ENCODE results near the gene ARGLU1.

ARGLU1 gene

DNA sequence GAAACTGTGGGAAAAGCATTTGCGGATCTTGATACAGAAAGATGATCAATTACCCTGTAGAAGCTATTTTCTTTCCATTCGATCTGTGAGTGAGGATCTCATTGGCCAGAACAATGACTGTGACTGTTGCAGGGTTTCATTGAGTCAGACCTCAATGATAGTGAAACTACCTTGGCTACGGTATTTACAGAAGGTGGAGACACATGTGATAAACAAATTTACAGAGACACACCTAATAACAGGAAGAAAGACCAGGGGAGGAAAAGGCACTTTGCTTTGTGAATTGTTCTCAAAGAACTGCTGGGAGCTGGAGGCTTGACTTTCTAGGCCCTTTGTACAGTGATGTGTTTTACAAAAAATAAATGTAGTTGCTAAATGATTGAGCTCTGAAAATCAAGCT lies 19.9 kb upstream of the ARGLU1 start:
- no peaks in the 10 kb centered on the region for H3K79me2 ChIP-seq (ENCODE audit: control insufficient read depth, insufficient read depth, low read length, unreplicated experiment)
- H3K27ac ChIP-seq (ENCODE audit: low read depth, low read length): no peak overlapping the region
- no peak overlapping the region for H2AFZ ChIP-seq (ENCODE audit: low read length, unreplicated experiment)
- no peaks in the 10 kb centered on the region for H3K27me3 ChIP-seq (ENCODE audit: insufficient read depth, low read length)
- no peaks in the 10 kb centered on the region for H3K4me1 ChIP-seq (ENCODE audit: control insufficient read depth, insufficient read depth, low read length, unreplicated experiment)
- no peak overlapping the region for H3K4me3 ChIP-seq (ENCODE audit: low read depth, low read length)
- H3K36me3 ChIP-seq (ENCODE audit: insufficient read depth, low read length): no peaks in the 10 kb centered on the region

DNA sequence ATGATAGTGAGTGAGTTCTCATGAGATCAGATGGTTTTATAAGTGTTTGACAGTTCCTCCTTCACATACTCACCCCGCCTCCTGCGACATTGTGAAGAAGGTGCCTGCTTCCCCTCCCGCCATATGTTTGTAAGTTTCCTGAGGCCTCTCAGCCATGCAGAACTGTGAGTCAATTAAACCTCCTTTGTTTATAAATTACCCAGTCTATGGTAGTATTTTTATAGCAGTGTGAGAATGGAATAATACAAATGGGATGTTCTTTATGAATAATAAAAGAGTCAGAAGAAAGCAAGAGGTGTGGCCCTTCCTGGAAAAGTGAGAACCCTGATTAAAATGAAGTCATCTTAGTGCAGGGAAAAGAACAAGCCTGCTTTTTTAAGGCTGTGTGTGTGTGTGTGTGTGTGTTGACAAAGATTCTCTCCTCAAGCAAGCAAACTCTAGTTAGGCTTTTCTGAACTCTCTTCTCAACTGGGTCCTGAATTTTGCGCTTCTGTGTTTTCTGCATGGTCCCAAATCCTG lies 18.8 kb upstream of the ARGLU1 start:
- no peaks in the 10 kb centered on the region for H3K4me1 ChIP-seq (ENCODE audit: control insufficient read depth, insufficient read depth, low read length, unreplicated experiment)
- no peak overlapping the region for H2AFZ ChIP-seq (ENCODE audit: low read length, unreplicated experiment)
- H3K27ac ChIP-seq (ENCODE audit: low read depth, low read length): no peak overlapping the region
- H3K27me3 ChIP-seq (ENCODE audit: insufficient read depth, low read length): no peaks in the 10 kb centered on the region
- H3K36me3 ChIP-seq (ENCODE audit: insufficient read depth, low read length): no peaks in the 10 kb centered on the region
- no peaks in the 10 kb centered on the region for H3K79me2 ChIP-seq (ENCODE audit: control insufficient read depth, insufficient read depth, low read length, unreplicated experiment)
- no peak overlapping the region for H3K4me3 ChIP-seq (ENCODE audit: low read depth, low read length)

DNA sequence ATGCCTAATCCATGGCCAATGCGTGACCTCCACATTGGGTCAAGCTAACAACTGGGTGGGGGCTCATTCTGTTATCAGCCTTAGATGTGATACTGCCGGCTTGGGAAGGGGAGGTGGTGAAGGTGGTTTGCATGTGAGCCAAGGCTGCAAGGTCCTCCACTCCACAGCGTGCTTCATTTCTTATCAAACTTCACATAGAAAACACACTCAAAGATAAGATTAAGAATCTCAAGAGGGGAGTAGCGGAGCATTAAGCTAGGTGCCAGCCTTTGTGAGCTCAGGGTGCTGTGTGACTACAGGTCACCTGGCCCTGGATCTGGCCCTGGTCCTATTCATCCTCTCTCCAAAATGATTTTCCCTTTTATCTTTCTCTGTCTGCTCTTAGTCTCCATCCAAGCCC lies 13.3 kb upstream of the ARGLU1 start:
- H3K27me3 ChIP-seq (ENCODE audit: insufficient read depth, low read length): no peaks in the 10 kb centered on the region; the same call in 1 of the 2 replicates
- H3K27ac ChIP-seq (ENCODE audit: low read depth, low read length): no peak overlapping the region
- no peak overlapping the region for H3K4me3 ChIP-seq (ENCODE audit: low read depth, low read length)
- no peaks in the 10 kb centered on the region for H3K36me3 ChIP-seq (ENCODE audit: insufficient read depth, low read length)
- H3K79me2 ChIP-seq (ENCODE audit: control insufficient read depth, insufficient read depth, low read length, unreplicated experiment): no peaks in the 10 kb centered on the region
- no peak overlapping the region for H2AFZ ChIP-seq (ENCODE audit: low read length, unreplicated experiment)
- H3K4me1 ChIP-seq (ENCODE audit: control insufficient read depth, insufficient read depth, low read length, unreplicated experiment): no peaks in the 10 kb centered on the region

DNA sequence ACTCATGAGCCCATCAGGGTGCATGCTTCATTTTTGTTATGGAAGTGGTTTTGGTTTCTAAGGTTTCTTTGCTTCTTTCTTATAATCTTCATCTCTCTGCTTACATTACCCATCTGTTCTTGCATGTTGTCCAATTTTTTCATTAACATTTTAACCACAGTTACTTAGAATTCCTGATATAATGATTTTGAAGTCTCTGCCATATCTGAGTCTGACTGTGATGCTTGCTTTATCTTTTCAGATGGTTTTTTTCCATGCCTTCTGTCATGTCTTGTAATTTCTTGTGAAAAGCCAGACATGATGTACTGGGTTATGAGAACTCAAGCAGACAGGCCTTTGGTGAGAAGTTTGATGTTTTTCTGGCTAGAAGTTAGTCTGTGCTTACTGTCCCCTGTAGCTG lies 8.0 kb upstream of the ARGLU1 start:
- H3K4me3 ChIP-seq (ENCODE audit: low read depth, low read length): no peak overlapping the region
- peaks cover 6% of the 10 kb centered on the region for H3K4me1 ChIP-seq (ENCODE audit: control insufficient read depth, insufficient read depth, low read length, unreplicated experiment)
- no peaks in the 10 kb centered on the region for H3K27me3 ChIP-seq (ENCODE audit: insufficient read depth, low read length)
- no peaks in the 10 kb centered on the region for H3K36me3 ChIP-seq (ENCODE audit: insufficient read depth, low read length)
- H3K27ac ChIP-seq (ENCODE audit: low read depth, low read length): no peak overlapping the region
- no peak overlapping the region for H2AFZ ChIP-seq (ENCODE audit: low read length, unreplicated experiment)
- no peaks in the 10 kb centered on the region for H3K79me2 ChIP-seq (ENCODE audit: control insufficient read depth, insufficient read depth, low read length, unreplicated experiment)

DNA sequence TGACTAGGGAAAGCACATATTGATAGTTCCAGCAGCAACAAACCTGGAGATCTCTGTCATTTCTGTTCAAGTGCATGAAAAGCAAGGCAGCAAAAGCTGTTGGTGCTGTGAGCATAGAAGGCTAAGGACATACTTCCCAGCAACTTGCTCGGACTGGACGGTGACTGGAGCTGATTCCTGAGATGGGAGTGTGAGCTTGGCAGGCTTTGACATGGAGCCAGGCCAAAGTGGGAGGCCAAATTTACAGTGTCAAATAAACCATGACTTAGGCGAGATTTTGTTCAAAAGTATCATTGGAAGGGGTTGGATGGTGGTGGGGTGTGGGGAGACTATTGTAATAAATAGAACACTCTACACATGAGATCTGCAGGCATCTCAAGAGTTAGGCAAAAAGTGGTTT lies 5.9 kb upstream of the ARGLU1 start:
- H3K27ac ChIP-seq (ENCODE audit: low read depth, low read length): no peak overlapping the region
- H3K79me2 ChIP-seq (ENCODE audit: control insufficient read depth, insufficient read depth, low read length, unreplicated experiment): no peaks in the 10 kb centered on the region
- H3K27me3 ChIP-seq (ENCODE audit: insufficient read depth, low read length): no peaks in the 10 kb centered on the region
- H3K4me3 ChIP-seq (ENCODE audit: low read depth, low read length): peak overlapping the region; percentile 28; the same call in 1 of the 2 replicates
- no peak overlapping the region for H2AFZ ChIP-seq (ENCODE audit: low read length, unreplicated experiment)
- H3K36me3 ChIP-seq (ENCODE audit: insufficient read depth, low read length): no peaks in the 10 kb centered on the region
- H3K4me1 ChIP-seq (ENCODE audit: control insufficient read depth, insufficient read depth, low read length, unreplicated experiment): peaks cover 6% of the 10 kb centered on the region

DNA sequence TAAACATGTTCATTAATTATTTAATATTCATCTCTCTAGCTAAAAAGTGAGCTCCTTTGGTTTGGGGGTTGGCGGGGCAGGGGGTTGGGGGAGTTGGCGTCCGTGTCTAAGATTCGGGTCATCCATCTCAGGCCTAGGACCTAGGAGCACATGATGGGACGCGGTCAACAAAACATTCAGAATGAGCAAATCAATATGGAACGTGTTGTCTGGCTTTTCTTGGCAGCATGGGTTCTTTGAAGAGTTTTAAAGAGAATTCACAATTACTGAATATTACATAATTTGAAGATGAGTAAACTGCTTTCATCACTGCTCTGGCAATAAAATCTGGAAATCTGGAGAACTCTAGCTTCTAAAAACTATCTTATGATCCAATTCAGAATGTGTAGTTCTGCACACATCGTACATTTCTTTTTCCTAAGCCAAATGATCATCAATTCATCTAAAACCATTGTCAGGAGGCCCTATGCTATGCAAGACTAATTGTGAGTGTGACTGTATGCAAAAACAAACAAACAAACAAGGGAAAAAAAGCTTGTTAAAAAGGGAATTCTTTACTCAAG lies 5.4 kb upstream of the ARGLU1 start:
- Histone ChIP-seq H3K36me3 (ENCODE audit: insufficient read depth, low read length) (no peaks in the 10 kb centered on the region), H2AFZ (ENCODE audit: low read length, unreplicated experiment) (no peak overlapping the region), H3K27ac (ENCODE audit: low read depth, low read length) (no peak overlapping the region), H3K27me3 (ENCODE audit: insufficient read depth, low read length) (no peaks in the 10 kb centered on the region), H3K79me2 (ENCODE audit: control insufficient read depth, insufficient read depth, low read length, unreplicated experiment) (no peaks in the 10 kb centered on the region), H3K4me1 (ENCODE audit: control insufficient read depth, insufficient read depth, low read length, unreplicated experiment) (peaks cover 6% of the 10 kb centered on the region), H3K4me3 (ENCODE audit: low read depth, low read length) (peak overlapping the region; percentile 28; the same call in 1 of the 2 replicates)

DNA sequence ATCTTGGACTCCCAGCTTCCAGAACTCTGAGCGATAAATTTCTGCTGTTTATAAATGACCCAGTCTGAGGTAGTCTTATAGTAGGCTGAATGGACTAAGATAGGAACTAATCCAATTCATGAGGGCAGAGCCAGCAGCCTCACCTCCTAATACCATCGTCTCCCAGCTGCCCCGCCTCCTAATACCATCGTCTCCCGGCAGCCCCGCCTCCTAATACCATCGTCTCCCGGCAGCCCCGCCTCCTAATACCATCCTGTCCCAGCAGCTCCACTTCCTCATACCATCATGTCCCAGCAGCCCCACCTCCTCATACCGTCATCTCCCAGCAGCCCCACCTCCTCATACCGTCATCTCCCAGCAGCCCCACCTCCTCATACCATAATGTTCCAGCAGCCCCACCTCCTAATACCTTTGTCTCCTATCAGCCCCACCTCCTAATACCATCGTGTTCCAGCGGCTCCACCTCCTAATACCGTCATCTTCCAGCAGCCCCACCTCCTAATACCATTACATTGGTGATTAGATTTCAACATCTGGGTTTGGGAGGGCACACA lies 2.4 kb upstream of the ARGLU1 start:
- Histone ChIP-seq H3K27ac (ENCODE audit: low read depth, low read length) (no peak overlapping the region), H3K27me3 (ENCODE audit: insufficient read depth, low read length) (no peaks in the 10 kb centered on the region), H2AFZ (ENCODE audit: low read length, unreplicated experiment) (peak overlapping the region; percentile 4), H3K79me2 (ENCODE audit: control insufficient read depth, insufficient read depth, low read length, unreplicated experiment) (peaks cover 25% of the 10 kb centered on the region), H3K36me3 (ENCODE audit: insufficient read depth, low read length) (no peaks in the 10 kb centered on the region), H3K4me1 (ENCODE audit: control insufficient read depth, insufficient read depth, low read length, unreplicated experiment) (peaks cover 15% of the 10 kb centered on the region), H3K4me3 (ENCODE audit: low read depth, low read length) (no peak overlapping the region; the same call in 1 of the 2 replicates)

DNA sequence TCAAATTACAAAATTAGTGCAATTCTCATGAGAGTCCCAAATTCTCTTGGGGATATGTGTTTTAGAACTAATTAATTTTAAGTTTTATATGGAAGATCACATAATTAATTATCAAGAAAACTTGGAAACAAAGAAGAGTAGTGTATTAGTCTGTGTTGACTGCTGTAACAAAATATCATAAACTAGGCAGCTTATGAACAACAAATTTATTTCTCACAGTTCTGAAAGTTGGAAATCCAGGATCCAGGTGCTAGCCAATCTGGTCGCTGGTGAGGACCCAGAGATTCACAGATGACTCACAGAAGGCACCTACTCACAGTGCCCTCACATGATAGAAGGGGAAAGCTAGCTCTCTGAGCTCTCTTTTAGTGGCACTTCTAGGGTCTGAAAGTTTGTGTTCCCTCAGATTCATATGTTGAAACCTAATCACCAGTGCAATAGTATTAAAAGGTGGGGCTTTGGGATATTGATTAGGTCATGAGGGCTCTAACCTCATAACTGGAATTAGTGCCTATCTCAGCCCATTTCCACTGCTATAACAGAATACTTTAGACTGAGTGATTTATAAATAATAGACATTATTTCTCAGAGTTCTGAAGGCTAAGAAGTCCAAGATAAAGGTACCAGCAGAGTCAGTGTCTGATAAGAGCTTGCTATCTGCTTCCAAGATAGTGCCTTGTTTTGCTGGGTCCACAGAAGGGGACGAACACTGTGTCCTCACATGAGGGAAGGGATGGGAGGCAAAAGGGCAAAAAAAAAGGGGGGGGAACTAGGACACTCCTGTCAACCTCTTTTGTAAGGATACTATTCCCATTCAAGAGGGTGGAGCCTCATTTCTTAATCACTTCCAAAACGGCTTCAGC lies 1.5 kb upstream of the ARGLU1 start:
- Histone ChIP-seq H3K4me1 (ENCODE audit: control insufficient read depth, insufficient read depth, low read length, unreplicated experiment) (peaks cover 24% of the 10 kb centered on the region), H3K4me3 (ENCODE audit: low read depth, low read length) (no peak overlapping the region), H3K27me3 (ENCODE audit: insufficient read depth, low read length) (no peaks in the 10 kb centered on the region), H2AFZ (ENCODE audit: low read length, unreplicated experiment) (peak overlapping the region; percentile 4), H3K36me3 (ENCODE audit: insufficient read depth, low read length) (no peaks in the 10 kb centered on the region), H3K79me2 (ENCODE audit: control insufficient read depth, insufficient read depth, low read length, unreplicated experiment) (peaks cover 34% of the 10 kb centered on the region), H3K27ac (ENCODE audit: low read depth, low read length) (no peak overlapping the region)

DNA sequence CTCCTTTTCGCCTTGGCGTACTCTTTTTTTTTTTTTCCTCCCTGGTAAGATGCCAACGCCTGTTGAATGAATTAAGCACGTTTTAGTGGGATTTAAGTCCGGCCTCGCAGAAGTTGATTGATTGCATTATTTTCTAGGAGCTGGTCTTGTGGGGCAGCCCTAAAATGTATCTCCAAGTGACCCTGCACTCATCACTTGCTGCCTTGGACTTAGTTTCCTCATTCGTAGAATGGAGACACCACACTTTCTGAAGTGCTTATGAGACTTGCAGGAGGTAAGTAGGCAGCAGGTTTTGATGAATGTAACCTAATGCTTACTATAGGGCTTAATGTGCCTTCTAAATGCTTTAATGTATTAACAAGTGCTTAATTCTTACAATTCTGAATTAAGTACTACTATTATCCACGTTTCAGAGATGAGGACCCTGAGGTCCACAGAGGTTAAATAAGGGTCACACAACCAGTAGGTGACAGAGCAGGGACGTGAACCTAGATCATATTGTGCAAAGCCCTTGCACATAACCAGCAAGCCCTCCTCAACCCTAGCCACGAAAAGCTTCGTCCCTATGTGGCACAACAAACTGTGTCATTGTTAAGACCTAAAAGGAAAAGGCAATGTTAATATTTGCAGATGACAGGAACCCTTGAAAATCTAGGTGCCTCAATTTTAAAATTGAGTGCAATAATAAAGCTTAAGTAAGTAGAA lies 514 bp upstream of the ARGLU1 start:
- H3K4me1 ChIP-seq (ENCODE audit: control insufficient read depth, insufficient read depth, low read length, unreplicated experiment): peaks cover 27% of the 10 kb centered on the region
- peaks cover 44% of the 10 kb centered on the region for H3K79me2 ChIP-seq (ENCODE audit: control insufficient read depth, insufficient read depth, low read length, unreplicated experiment)
- no peaks in the 10 kb centered on the region for H3K27me3 ChIP-seq (ENCODE audit: insufficient read depth, low read length)
- H2AFZ ChIP-seq (ENCODE audit: low read length, unreplicated experiment): peak overlapping the region; percentile 45
- H3K4me3 ChIP-seq (ENCODE audit: low read depth, low read length): peak overlapping the region; percentile 88
- H3K36me3 ChIP-seq (ENCODE audit: insufficient read depth, low read length): no peaks in the 10 kb centered on the region
- no peak overlapping the region for H3K27ac ChIP-seq (ENCODE audit: low read depth, low read length)

DNA sequence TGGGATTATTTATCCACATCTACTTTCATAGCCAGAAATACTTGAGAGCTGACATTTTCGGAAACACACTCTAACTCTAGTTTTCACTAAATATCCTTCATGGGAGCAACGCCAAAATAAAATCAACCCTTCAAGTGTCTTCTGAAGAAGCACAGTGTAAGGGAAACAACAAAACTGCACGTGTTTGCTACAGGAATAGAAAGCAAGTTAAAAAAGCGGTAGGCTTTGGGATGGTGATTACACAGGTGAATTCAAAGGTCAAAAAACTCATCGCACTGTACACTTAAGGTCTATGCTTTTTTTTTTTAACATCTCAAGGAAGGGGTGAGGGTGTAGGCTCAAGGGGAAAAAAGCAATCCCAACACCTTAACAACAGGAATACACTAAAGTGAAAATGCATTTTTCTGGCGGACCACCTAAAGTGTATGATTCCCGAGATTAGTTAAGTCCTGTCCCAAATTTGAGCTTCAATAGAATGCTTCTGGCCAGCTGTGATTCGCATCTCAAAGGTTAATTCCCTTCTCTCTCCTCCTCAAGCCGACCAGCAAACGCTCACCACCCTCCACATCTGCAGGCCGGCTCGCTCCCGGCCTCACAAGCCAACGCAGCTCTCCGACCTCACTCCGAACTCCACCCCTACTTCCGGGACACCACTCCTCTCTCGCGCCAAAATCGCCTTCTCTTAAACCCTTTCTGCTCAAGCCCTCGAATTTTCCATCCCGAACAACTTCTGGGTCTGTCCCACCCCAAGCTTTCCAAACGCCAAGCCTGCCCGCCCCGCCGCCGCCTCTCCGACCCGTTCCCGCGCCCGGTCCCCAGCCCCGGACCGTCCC lies 1.1 kb downstream of the ARGLU1 start:
- peaks cover 30% of the 10 kb centered on the region for H3K4me1 ChIP-seq (ENCODE audit: control insufficient read depth, insufficient read depth, low read length, unreplicated experiment)
- no peaks in the 10 kb centered on the region for H3K27me3 ChIP-seq (ENCODE audit: insufficient read depth, low read length)
- H3K4me3 ChIP-seq (ENCODE audit: low read depth, low read length): peak overlapping the region; percentile 88
- H3K79me2 ChIP-seq (ENCODE audit: control insufficient read depth, insufficient read depth, low read length, unreplicated experiment): peaks cover 58% of the 10 kb centered on the region
- H3K27ac ChIP-seq (ENCODE audit: low read depth, low read length): peak overlapping the region; percentile 87
- H2AFZ ChIP-seq (ENCODE audit: low read length, unreplicated experiment): peak overlapping the region; percentile 46
- no peaks in the 10 kb centered on the region for H3K36me3 ChIP-seq (ENCODE audit: insufficient read depth, low read length)

All from ACC112 (cell line).